WTC11 (cell line): Measurements from ENCODE around the gene ELOA. TPM values are rescaled to one million over a fixed set of nuclear protein-coding genes. Genes with fewer than 3 reads are reported as not detected.
"Not testable (repeated sequence)": the region's sequence is repeated elsewhere in the genome, so short reads cannot be mapped to it uniquely, and the experiment has no call there.

ENCODE experiments used
- ATAC-seq: fragments of 200-7000 bp; cut with Tn5 transposase; 2 replicates; pipeline ENCODE4 v1.10.0; 2021; ENCODE audit warnings: mild to moderate bottlenecking, moderate library complexity
- CTCF ChIA-PET: fragments of 300-600 bp; sonication (Branson Sonifier 250); formaldehyde crosslinking; loops from one replicate; lab custom pipeline; 2021; ENCODE audit warnings: antibody characterized with exemption; lab: Charles Lee
- POLR2A ChIA-PET: fragments of 350-600 bp; sonication (Branson Sonifier 250); formaldehyde crosslinking; loops from one replicate; lab custom pipeline; 2021; ENCODE audit warnings: antibody characterized with exemption; lab: Charles Lee
- DNase-seq: peaks from one replicate; pipeline ENCODE4 v3.0.0; 2021; ENCODE audit warnings: low spot score
- H3K27ac Mint-ChIP-seq: 2 replicates; pipeline ENCODE4 v1.8.0; 2021; ENCODE audit warnings: mixed read lengths
- H3K27me3 Mint-ChIP-seq: 2 replicates; pipeline ENCODE4 v1.8.0; 2021; ENCODE audit warnings: low read depth, mild to moderate bottlenecking, moderate library complexity, mixed read lengths
- H3K36me3 Mint-ChIP-seq: 2 replicates; pipeline ENCODE4 v1.8.0; 2021; ENCODE audit warnings: mixed read lengths
- H3K4me1 Mint-ChIP-seq: 2 replicates; pipeline ENCODE4 v1.8.0; 2022; ENCODE audit warnings: mixed read lengths
- H3K4me3 Mint-ChIP-seq: 2 replicates; pipeline ENCODE4 v1.8.0; 2021; ENCODE audit warnings: mild to moderate bottlenecking, moderate library complexity, mixed read lengths
- H3K9me3 Mint-ChIP-seq: 2 replicates; pipeline ENCODE4 v1.8.0; 2021; ENCODE audit warnings: mixed read lengths
- AR ChIP-seq: fragments of 250-450 bp; sonication (Bioruptor Pico); IDR thresholded peaks from 2 replicates; pipeline ENCODE4 v1.9.0; 2021; ENCODE audit warnings: mild to moderate bottlenecking
- ATF6 ChIP-seq: sonication (generic); formaldehyde crosslinking; IDR thresholded peaks from 2 replicates; pipeline ENCODE4 v1.8.1; 2023; ENCODE audit warnings: mild to moderate bottlenecking, missing genetic modification reagents
- ERG ChIP-seq: fragments of 250-450 bp; sonication (Bioruptor Pico); IDR thresholded peaks from 2 replicates; pipeline ENCODE4 v1.8.0; 2021; ENCODE audit warnings: mild to moderate bottlenecking
- ESRRA ChIP-seq: sonication (generic); formaldehyde crosslinking; IDR thresholded peaks from 2 replicates; pipeline ENCODE4 v1.8.1; 2022; ENCODE audit warnings: mild to moderate bottlenecking, missing genetic modification reagents, borderline replicate concordance
- FOXP1 ChIP-seq: sonication (generic); formaldehyde crosslinking; IDR thresholded peaks from 2 replicates; pipeline ENCODE4 v1.8.0; 2022; ENCODE audit warnings: missing genetic modification reagents, mild to moderate bottlenecking, moderate library complexity, borderline replicate concordance
- HMGA2 ChIP-seq: fragments of 250-450 bp; sonication (Bioruptor Pico); IDR thresholded peaks from 2 replicates; pipeline ENCODE4 v1.4.0; 2021; ENCODE audit warnings: mild to moderate bottlenecking, moderate library complexity
- MLX ChIP-seq: sonication (generic); formaldehyde crosslinking; IDR thresholded peaks from 2 replicates; pipeline ENCODE4 v1.8.1; 2023; ENCODE audit warnings: mild to moderate bottlenecking, missing genetic modification reagents, moderate library complexity
- NFATC4 ChIP-seq: fragments of 250-450 bp; sonication (Bioruptor Pico); IDR thresholded peaks from 2 replicates; pipeline ENCODE4 v1.9.0; 2021; ENCODE audit warnings: mild to moderate bottlenecking
- NFE2L1 ChIP-seq: sonication (generic); formaldehyde crosslinking; IDR thresholded peaks from 2 replicates; pipeline ENCODE4 v1.8.1; 2023; ENCODE audit warnings: missing genetic modification reagents
- NR2C2 ChIP-seq: sonication (generic); formaldehyde crosslinking; IDR thresholded peaks from 2 replicates; pipeline ENCODE4 v1.8.0; 2022; ENCODE audit warnings: mild to moderate bottlenecking, missing genetic modification reagents
- PRRX2 ChIP-seq: fragments of 250-450 bp; sonication (Bioruptor Pico); IDR thresholded peaks from 2 replicates; pipeline ENCODE4 v1.8.0; 2021; ENCODE audit warnings: mild to moderate bottlenecking
- SMAD3 ChIP-seq: sonication (generic); formaldehyde crosslinking; IDR thresholded peaks from 2 replicates; pipeline ENCODE4 v1.8.0; 2022; ENCODE audit warnings: missing genetic modification reagents, mild to moderate bottlenecking, borderline replicate concordance
- SOX15 ChIP-seq: fragments of 250-450 bp; sonication (Bioruptor Pico); IDR thresholded peaks from 2 replicates; pipeline ENCODE4 v1.9.0; 2021; ENCODE audit warnings: mild to moderate bottlenecking
- SP1 ChIP-seq: sonication (generic); formaldehyde crosslinking; conservative IDR thresholded peaks from 2 replicates; pipeline ENCODE4 v1.8.1; 2022; ENCODE audit warnings: missing genetic modification reagents
- TP53 ChIP-seq: sonication (generic); formaldehyde crosslinking; IDR thresholded peaks from 2 replicates; pipeline ENCODE4 v1.8.1; 2023; ENCODE audit warnings: mild to moderate bottlenecking, missing genetic modification reagents
- ZNF396 ChIP-seq: fragments of 250-450 bp; sonication (Bioruptor Pico); IDR thresholded peaks from 2 replicates; pipeline ENCODE4 v1.8.0; 2021; ENCODE audit warnings: mild to moderate bottlenecking, moderate library complexity, borderline replicate concordance
- ZNF423 ChIP-seq: fragments of 250-450 bp; sonication (Bioruptor Pico); IDR thresholded peaks from 2 replicates; pipeline ENCODE4 v2.1.2; 2022; ENCODE audit warnings: mild to moderate bottlenecking, moderate library complexity
- ZNF671 ChIP-seq: fragments of 250-450 bp; sonication (Bioruptor Pico); IDR thresholded peaks from 2 replicates; pipeline ENCODE4 v1.8.0; 2021; ENCODE audit warnings: mild to moderate bottlenecking
- ZSCAN18 ChIP-seq: fragments of 250-450 bp; sonication (Bioruptor Pico); IDR thresholded peaks from 2 replicates; pipeline ENCODE4 v2.1.2; 2022; ENCODE audit warnings: mild to moderate bottlenecking, moderate library complexity
- total RNA-seq: library from RNA; stranded (reverse); gene quantifications from 3 replicates; pipeline ENCODE4 v1.2.3, GENCODE V29; 2021

The ELOA gene
- total RNA-seq, 1 experiment from 2014 or later: 45.1 TPM

GRCh38 chr1:23779826-23780371 is 36.6 kb downstream of the ELOA start:
- H3K4me1 Mint-ChIP-seq: peaks cover 18% of the 10 kb centered on the region
- H3K36me3 Mint-ChIP-seq: peaks cover 22% of the 10 kb centered on the region
- no peaks in the 10 kb centered on the region for H3K9me3 Mint-ChIP-seq
- POLR2A ChIA-PET: no interaction called here
- H3K27me3 Mint-ChIP-seq: no peaks in the 10 kb centered on the region
- TF ChIP-seq ZNF671 (CRISPR knock-in tag) (no peak), ZNF396 (CRISPR knock-in tag) (no peak), ERG (no peak), ATF6 (CRISPR knock-in tag) (no peak), AR (no peak), PRRX2 (no peak), ZSCAN18 (CRISPR knock-in tag) (no peak), SP1 (CRISPR knock-in tag) (no peak), NR2C2 (CRISPR knock-in tag) (no peak), SMAD3 (CRISPR knock-in tag) (no peak), SOX15 (CRISPR knock-in tag) (no peak), TP53 (CRISPR knock-in tag) (no peak), ESRRA (CRISPR knock-in tag) (no peak), MLX (CRISPR knock-in tag) (no peak), HMGA2 (CRISPR knock-in tag) (no peak), FOXP1 (CRISPR knock-in tag) (no peak), NFE2L1 (CRISPR knock-in tag) (no peak), NFATC4 (no peak), ZNF423 (CRISPR knock-in tag) (no peak)
- peak overlapping the region; percentile 85 for H3K4me3 Mint-ChIP-seq
- ATAC-seq: no peak
- H3K27ac Mint-ChIP-seq: no peak overlapping the region
- DNase-seq: no peak
- CTCF ChIA-PET: interaction anchor here (0.6 to 0.7 kb wide), 2 partner anchors 124 to 376 kb away, joined by 3 read pairs; no protein-coding TSS in a partner anchor

- CTCF ChIA-PET: interaction anchor here (1.0 to 1.9 kb wide), 3 partner anchors 11 to 28 kb away, joined by 3 to 4 read pairs (median 3); no protein-coding TSS in a partner anchor
- DNase-seq, POLR2A ChIA-PET, H3K27me3 Mint-ChIP-seq, ATAC-seq, H3K4me3 Mint-ChIP-seq, H3K4me1 Mint-ChIP-seq, H3K27ac Mint-ChIP-seq, H3K9me3 Mint-ChIP-seq: not testable (repeated sequence)
- H3K36me3 Mint-ChIP-seq: peaks cover 53% of the 10 kb centered on the region
Observed at GRCh38 chr1:23783141-23783540, 39.9 kb downstream of the ELOA start.
